Cardiac septum (tissue), 1 donor: ENCODE measurements around the gene RERE. TPM values are rescaled to one million over a fixed set of nuclear protein-coding genes. Genes with fewer than 3 reads are reported as not detected.

Experiments
- DNase-seq: peaks from one replicate; pipeline ENCODE4 v3.0.0-alpha.2; 2020; ENCODE audit warnings: low spot score
- intact Hi-C: fragments of 100-400 bp; cut with DNase I; formaldehyde crosslinking; loops from one replicate; pipeline ENCODE4 v1.14.0; 2022
- total RNA-seq: library from RNA; stranded (reverse); fragmentation: NEBNext Ultra II Directional; extraction: Animal tissue kit (Norgen Biotek cat#: 25700); gene quantifications from one replicate; pipeline ENCODE4 v1.2.1, GENCODE V29; 2021
- donor health status: DM: no; HTN: no; CAD: no.

Gene RERE
- total RNA-seq, 1 donor from 2014 or later: 102 TPM

GRCh38 chr1:8439015-8439702 is 378.3 kb downstream of the RERE start:
- DNase-seq: peak; percentile 93
- intact Hi-C loops: no loop called here

DNA sequence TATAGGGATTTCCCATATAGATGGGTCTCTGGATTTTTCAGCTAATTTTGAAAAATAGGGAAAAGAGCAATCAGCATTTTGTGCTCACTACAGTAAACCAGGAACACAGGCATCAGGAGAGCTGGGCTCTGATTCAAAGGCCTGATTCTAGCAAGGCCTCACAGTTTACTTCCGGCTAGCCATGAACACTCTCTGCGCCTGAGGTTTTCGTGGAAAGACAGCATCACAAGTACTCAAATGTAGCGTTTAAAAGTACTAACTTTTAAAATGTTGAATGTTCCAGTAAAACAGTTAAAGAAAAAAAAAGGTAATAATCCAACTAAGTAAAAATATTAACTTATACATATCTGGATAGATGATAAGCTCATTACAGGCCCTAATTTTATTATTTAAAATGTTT is 379.0 kb downstream of the RERE start:
- intact Hi-C loops: no loop called here
- no peak for DNase-seq

- intact Hi-C loops: no loop called here
- no peak for DNase-seq
Measured at GRCh38 chr1:8437347-8437746, 380.1 kb downstream of the RERE start.

DNA sequence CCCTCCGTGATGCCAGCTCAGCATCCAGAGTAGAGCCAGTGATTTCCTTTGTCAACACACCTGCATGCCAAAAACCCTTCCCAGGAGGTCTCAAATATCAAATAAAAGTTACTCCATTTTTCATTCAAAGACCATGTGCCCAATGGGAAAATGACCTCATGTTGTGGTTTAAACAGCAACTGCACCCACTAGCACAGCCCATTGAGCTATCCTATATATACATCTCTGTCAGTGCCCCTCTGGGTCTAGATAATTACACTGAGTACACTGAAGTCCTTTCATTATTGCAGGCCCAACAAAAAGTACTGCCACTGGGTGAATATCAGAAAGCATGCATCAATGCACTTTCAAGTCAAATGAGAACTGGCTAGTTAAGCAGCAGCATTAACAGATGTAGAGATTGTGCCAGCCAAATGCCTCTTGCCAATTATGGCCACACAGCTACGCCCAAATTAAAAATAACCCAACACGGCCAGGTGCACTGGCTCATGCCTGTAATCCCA is 381.8 kb downstream of the RERE start:
- intact Hi-C loops: no loop called here
- DNase-seq: no peak

DNA sequence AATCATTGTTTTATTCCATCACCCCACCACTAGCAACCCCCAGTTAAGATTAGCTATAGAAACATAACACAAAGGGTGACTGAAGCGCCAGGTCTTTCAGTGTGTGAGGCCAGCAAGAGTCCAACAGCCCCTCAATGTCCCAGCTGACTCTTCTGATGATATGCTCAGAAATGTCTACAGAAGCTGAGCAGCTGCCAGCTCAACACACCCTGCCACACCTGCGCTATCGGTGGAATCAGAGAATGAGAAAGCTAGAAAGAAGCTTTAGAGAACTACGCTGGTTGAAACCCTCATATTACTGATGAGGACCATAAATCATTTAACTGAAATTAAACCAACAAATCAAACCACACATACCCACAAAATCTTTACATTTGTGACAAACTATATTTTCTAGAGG is 383.3 kb downstream of the RERE start:
- no peak for DNase-seq
- intact Hi-C loops: no loop called here

GRCh38 chr1:8431784-8432183 is 385.7 kb downstream of the RERE start:
- DNase-seq: no peak
- intact Hi-C loops: no loop called here

- no peak for DNase-seq
- intact Hi-C loops: no loop called here
Measured at GRCh38 chr1:8431019-8431418, 386.4 kb downstream of the RERE start.

GRCh38 chr1:8430476-8430875 is 387.0 kb downstream of the RERE start:
- no peak for DNase-seq
- intact Hi-C loops: no loop called here

DNA sequence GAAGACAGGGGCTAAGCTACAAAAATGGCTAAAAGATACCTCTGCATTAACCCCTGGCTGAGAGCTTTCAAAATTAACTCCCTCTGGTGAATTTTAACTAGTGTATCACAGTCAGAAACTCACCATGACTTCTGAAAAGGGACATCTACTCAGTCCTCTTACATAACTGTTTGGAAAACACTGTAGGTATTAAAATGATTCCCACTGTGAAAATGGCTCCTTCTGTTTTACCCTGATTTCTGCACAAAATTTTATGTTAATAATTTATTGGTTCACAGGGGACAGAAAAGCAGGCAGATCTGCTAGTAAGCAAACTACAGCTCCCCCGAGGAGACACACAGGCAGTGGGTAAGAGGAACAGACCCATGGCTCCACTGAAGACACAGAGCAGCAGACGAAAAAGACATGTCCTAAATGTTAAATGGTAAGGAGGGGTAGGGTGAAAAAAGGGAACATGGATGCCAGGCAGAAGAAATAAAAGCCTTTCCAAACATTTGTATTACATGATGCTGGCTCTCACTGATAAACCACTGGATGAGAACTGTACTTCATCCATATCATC is 387.8 kb downstream of the RERE start:
- DNase-seq: no peak
- intact Hi-C loops: no loop called here

DNA sequence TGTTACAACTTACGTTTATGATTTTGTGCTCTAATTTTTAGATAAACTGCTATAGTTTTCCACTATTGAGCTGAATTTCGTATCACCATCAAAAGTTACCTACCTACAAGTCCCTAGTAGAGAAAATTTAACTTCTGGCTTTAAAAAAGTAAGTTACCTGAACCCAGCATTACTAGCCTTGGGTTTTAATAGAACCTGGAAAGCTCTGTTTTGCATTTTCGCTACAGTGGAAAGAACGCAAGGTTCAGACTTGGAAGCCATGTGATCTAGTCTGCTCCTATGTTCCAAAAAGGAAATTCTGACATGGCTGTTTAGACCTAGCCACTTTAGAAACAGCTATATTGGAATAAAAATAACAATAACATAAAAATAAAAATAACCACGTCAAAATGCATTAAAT is 389.0 kb downstream of the RERE start:
- intact Hi-C loops: no loop called here
- no peak for DNase-seq

DNA sequence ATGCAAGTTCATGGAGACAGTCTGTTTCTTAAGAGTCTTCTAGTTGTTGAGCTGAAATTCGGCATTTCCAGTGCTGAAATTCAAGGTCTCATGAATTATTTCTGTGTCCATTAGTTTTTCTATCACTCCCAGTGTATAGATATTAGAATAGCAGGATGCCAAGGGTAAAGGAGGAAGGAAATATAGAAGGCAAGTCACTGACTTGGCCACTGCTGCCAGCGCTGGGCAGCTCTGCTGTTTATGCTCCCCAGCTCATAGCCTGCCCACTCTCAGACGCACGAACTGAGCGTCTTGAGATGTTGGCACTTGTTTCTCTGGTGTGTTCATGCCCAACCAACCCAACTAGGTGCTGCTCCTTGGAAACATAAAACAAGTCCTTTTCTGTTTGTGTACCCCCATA is 389.5 kb downstream of the RERE start:
- intact Hi-C loops: no loop called here
- no peak for DNase-seq

- intact Hi-C loops: no loop called here
- no peak for DNase-seq
Measured at GRCh38 chr1:8427493-8427892, 389.9 kb downstream of the RERE start.

DNA sequence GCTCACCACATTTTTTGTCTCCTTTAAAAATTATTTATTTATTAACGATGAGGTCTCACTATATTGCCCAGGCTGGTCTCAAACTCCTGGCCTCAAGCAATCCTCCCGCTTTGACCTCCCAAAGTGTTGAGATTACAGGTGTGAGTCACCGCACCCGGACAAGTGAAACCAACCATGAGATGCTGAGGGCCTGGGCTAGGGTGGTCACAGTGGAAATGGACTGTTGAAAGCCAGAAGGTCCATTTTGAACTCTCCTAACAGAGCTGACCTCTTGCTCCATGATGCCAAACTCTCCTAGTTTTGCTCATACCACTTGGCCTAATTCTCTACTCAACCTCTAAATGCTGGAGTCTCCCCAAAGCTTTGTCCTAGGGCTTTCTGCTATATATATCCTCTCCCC is 390.4 kb downstream of the RERE start:
- intact Hi-C loops: no loop called here
- DNase-seq: no peak

- no peak for DNase-seq
- intact Hi-C loops: no loop called here
Measured at GRCh38 chr1:8425781-8426161, 391.7 kb downstream of the RERE start.

DNA sequence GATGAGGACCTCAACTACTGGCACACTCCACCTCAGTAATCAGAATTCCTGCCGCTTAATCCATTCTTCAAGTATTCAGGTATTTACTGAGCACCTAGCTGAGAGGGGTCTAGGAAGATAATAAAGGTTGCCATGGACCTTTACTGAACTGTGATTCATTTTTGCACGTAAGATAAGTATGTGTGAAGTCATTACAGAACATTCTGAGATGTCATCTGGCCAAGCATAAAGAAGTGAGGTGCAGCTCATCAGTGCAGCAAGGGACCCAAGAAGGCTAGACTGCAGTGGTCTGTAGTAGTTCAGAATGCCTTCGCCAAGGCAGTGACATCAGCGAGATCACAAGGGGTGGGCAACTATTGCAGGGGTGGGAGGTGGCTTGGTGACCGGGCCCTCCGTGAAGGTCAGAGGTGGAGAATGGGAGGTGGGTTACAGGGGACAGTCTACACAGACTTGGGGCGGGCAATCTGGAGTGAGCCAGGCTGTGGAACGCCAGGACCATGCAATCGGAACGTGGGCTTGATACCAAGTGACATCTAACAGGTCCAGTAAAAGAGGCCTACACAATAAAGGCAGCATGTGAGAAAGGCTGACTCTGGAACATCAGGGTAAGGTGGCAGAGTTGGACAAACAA is 392.2 kb downstream of the RERE start:
- intact Hi-C loops: no loop called here
- no peak for DNase-seq

DNA sequence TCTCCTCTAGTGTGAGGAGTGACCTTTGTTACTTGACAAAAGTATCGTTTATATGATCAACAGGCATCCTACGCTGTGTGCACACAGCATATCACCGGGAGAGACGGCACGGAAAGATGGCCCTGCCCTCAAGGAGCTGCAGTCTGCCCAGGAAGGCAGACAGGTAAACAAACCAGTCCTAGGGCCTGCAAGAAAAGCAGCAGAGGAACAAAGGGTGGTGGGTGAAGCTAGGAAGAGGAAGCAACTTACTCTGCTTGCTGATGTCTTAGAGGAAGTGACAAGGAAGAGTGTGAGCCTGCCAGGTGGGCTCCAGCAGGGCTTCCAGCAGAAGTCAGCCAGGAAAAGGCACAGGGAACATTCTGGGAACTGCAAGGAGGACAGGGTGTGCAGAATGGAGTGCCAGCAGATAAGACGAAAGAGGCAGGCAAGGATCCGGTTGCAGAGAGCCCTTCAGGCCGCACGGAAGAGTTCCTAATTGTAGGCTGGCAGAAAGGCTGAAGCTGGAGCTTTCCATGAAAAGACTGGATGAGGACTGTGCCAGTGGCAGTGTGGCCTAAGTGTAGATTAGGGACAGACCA is 392.8 kb downstream of the RERE start:
- intact Hi-C loops: loop anchor here (5.0 kb wide), 3 partner anchors 38 to 397 kb away; partner anchors contain the start of gene ERRFI1
- peak; percentile 82 for DNase-seq

DNA sequence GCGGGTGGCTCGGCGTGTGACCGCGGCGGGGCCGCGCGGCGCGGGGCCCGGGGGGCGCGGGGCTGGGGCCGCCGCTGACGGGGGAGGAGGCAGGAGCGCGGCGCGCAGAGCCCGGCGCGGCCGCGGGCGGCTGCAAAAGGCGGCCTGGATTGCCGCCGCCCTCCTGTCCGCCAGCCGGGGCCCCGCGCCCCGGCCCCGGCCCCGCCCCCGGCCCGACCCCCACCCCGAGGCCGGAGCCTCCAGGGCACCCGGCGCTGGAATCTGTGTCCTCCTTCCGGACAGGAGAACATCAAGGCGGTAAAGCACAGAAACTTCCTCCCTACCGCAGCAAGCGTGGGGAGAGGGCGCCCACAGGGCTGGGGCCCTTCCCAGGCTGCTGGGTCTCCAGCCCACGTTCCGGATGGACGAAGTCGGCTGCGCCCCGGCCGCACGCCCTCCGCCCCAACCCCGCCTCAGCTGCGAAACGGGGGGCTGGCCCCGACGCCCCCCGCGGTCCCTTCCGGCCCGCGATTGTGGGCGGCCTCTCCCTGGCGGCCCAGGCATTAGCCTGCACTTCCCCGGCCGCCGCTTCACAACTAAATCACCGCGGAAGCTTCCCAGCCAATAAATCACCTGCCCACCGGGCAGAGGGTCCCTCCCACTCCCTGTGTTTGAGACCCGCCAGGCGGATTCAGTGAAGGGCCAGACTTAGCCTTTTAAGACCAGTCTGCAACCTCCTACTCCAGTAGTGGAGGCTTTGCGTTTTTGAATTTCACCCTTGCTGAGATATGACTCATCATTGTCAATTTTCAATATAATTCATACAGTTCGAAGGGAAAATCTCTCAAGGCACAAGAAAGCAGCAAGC is 393.5 kb downstream of the RERE start:
- intact Hi-C loops: loop anchor here (2.0 to 5.0 kb wide), 5 partner anchors 38 to 397 kb away; partner anchors contain the start of gene ERRFI1
- DNase-seq: peak; percentile 79

DNA sequence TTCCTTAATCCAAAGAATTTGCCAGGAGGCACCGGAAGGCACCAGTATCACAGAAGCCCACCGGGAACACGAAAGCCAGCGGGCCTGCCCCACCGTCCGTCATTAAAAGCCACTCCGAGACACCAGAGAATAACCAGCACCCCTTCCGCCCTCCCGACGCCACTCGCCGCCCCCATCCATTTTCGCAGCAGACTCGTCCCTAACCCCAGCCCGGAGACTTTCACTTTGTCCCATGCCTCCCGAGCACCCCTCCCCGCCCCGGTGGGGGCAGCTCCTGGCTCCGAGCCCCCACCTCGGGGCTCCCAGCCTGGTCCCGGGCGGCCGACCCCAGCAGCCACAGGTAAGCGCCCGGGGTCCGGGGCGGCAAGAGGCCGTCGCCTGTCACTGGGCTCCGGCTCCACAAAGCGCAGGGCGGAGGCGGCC is 394.2 kb downstream of the RERE start:
- DNase-seq: no peak
- intact Hi-C loops: loop anchor here (2.0 to 5.0 kb wide), 5 partner anchors 39 to 396 kb away; partner anchors contain the start of gene ERRFI1

GRCh38 chr1:8422510-8423268 is 394.8 kb downstream of the RERE start:
- intact Hi-C loops: loop anchor here (2.0 to 5.0 kb wide), 5 partner anchors 40 to 395 kb away; partner anchors contain the start of gene ERRFI1
- DNase-seq: no peak
